GM19324 (cell line): ENCODE measurements around the gene ATP6V1E1.

Experiments used
- ATAC-seq: cut with Tn5 transposase; IDR thresholded peaks from one replicate; pipeline ENCODE4 v1.9.1; 2021; ENCODE audit warnings: mild to moderate bottlenecking, moderate library complexity; ENCODE audit not compliant: unreplicated experiment, low FRiP score

ATP6V1E1 gene

DNA sequence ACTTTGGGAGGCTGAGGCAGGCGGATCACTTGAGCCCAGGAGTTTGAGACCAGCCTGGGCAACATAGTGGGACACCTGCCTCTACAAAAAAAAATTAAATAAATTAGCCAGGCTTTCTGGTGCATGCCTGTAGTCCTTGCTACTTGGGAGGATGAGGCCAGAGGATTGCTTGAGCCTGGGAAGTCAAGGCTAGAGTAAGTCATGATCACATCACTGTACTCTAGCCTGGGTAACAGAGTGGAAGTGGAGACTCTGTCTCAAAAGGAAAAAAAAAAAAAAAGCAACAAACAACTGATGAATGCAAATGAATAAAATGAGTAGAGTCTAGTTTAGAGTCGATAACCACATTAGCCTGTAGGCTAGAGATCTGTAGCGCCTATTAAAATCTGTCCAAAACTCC is 6.1 kb upstream of the ATP6V1E1 start:
- ATAC-seq, result no peak

GRCh38 chr22:17633998-17634323 is 5.4 kb upstream of the ATP6V1E1 start:
- ATAC-seq, result no peak

DNA sequence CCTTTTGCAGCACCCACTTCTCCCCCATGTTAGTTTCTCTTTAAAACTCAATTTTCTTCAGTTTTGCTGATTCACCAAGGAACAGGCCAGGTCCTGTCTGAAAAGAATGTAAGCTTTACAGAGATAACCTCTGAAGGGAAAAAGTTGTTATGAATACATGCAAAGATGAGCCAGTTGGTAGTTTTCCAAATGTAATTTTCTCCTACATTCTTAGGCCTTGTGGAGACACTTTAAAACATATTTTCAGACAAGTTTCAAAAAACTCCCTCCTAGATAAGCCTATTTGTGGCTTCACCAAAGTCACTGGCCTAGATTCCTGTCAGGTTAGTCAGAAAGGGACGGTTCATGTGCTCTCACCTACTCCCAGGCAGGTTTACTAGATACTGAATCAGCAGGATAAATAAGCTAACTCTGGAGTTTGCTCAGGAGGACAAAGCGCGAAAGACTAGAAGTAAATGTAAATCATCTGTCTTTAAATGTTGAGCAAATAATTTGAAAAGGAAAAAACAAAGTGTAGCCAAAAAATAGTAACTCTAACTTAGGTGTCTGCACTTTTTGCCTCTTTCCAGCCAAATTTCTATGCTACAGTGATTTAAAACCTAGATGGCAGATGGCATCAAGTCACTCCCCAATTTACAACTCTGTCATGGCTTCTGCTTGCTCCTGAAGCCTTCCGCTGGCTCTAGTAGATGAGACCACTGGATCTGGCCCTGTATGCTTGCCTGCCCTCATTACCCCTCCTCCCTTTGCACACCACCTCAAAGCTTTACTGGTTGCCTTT is 4.9 kb upstream of the ATP6V1E1 start:
- no peak for ATAC-seq

DNA sequence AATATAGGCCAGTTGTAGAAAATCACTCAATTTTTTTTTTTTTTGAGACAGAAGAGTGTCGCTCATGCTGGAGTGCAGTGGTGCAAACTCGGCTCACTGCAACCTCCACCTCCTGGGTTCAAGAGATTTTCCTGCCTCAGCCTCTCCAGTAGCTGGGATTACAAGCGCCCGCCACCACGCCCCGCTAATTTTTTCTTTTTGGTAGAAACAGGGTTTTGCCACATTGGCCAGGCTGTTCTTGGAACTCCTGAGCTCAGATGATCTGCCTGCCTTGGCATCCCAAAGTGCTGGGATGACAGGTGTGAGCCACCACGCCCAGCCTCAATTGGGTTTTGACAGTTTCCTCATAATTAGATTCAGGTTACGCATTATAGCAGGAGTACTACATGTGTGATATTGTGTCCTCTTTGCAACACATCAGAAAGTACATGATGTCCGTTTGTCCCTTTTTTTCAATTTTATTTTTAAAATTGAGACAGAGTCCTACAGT is 2.6 kb upstream of the ATP6V1E1 start:
- no peak for ATAC-seq

- no peak for ATAC-seq
These were observed 1.1 kb upstream of the ATP6V1E1 start for GRCh38 chr22:17629641-17630040.

GRCh38 chr22:17629173-17629489 is 582 bp upstream of the ATP6V1E1 start:
- no peak for ATAC-seq

GRCh38 chr22:17627961-17628405 is 566 bp downstream of the ATP6V1E1 start:
- ATAC-seq, result no peak

- ATAC-seq, result no peak
These were observed 15.3 kb downstream of the ATP6V1E1 start for GRCh38 chr22:17613280-17613679.

DNA sequence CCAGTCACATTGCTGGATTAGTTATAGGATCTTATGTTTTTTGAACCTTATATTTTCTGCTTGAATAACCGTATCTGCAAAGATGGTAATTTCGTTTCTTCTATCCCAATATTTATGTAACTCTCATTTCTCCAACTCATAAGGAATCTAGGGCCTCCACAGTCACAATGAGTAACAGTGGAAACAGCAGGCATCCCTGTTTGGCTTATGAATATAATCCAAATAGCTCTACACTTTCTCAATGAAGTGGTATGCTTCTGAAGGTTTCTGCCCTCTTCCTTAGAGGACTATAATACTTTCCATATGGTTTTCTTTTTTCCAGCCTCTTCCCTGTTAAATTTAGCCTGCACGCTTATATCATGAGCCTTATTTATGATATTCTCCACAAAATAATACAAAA is 16.5 kb downstream of the ATP6V1E1 start:
- no peak for ATAC-seq

DNA sequence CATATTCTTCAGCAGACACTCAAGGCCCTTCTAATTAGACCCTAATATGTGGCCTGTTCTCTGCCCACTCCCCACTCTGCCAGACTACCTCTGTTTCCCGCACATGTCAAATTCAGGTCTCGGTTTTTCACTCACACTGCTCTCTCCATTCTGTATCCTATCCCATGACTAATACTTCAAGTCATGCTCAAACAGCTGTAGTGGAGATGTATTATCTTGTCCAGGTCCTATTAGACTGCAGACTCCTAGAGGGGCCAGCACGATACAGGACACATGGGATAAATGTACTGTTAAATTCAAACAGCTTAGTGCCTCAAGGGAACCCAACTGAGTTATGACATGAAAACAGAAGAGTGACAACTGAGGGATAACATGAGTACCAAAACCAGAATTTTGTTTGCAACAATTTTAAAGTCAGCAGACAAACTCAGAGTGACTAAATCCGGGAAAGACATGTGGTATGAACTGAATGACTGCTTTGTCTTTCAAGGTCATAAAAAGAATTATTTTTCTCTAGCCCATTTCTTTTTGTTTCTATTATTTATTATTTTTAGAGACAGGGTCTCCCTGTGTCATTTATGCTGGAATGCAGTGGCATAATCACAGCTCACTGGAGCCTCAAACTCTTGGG is 20.5 kb downstream of the ATP6V1E1 start:
- ATAC-seq, result no peak

- ATAC-seq, result no peak
These were observed 22.1 kb downstream of the ATP6V1E1 start for GRCh38 chr22:17606496-17606895.

DNA sequence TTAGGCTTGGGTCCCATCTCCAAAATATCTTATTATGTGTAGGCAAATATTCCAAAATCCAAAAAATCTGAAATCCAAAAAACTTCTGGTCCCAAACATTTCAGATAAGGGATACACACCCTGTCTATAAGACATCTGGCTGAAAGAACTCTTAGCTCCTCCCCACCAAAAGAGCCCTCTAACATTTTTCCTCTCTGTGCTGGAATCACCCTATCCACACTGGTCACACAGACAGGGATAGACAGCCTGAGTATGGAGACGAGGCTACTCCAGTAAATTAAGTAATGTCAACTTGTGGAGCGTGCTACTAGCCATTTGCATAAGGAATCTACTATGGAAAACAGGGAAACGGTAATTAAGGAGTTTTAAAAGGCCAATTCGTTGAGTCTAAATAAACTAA is 24.9 kb downstream of the ATP6V1E1 start:
- no peak for ATAC-seq

DNA sequence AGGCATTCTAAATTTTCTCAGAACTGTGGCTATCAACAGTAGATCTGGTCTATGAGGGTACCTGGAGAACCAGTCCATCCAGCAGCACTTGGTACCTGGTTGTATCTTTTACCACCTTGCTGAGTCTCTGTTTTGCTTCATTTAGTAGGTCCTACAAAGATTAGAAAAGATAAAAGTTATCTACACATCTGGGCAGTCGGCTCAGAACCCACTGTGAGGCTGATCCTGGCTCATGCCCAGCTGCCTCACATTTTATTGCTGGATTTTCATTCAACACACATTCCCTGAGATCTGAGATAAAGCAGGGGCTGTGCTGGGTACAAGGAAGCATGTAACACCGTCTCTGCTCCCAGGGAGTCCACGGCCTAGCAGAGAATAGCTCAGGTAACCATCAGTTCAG is 27.5 kb downstream of the ATP6V1E1 start:
- ATAC-seq, result no peak

DNA sequence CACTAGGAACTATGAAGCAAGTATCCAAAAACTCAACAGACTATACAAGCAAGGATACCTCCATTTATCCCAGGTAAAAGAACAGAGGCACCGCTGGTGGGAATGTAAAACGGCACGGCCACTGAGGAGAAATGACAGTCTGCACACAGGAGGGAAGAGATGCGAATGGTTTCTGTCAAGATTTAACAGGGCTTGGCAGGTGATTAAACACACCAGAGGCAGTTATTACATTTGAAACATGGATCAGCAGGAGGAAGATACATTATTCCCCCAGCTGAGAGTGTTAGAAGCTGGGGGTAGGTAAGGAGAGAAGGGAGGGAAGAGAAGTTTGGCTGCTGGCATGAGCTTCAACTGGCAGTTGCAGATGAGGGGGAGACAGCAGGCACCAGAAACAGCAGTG is 30.2 kb downstream of the ATP6V1E1 start:
- no peak for ATAC-seq

- no peak for ATAC-seq
These were observed 31.3 kb downstream of the ATP6V1E1 start for GRCh38 chr22:17597217-17597616.

- no peak for ATAC-seq
These were observed 32.3 kb downstream of the ATP6V1E1 start for GRCh38 chr22:17596226-17596625.

DNA sequence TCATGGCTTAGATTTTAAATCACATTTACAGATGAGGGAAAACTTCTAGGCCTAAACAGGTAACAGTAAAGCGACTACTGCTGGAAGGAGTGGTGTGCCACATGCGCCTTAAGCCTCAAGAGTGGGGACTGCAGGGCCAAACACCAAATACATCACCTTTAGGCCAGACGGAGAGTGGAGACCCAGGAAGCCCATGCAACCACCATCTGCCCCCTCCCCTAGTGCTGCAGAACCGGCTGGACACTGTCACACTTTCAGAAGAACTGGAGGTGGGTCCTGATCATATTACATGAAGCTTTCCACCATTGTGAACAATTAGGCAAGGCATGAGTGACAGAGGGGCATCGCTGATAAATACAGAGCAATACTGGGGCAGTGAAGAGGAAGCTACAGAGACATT is 36.3 kb downstream of the ATP6V1E1 start:
- ATAC-seq, result no peak

DNA sequence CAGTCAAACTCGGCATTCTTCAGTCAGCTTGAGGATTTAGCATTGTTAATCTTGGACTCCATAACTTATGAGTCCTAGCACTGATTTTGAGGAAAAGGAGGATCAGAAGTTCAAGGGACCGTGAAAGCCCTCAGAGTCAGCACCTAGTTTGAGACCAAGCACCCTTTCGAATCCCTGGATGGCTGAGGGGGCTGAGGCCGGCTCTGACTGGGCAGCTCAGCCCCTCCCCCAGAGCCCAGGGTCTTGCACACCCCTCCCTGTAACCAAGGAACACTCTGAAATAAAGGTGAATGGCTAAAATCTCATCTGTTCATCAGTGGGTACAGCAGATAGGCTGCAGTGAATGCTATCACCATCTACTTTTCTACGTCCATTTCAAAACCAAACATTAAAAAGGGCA is 38.0 kb downstream of the ATP6V1E1 start:
- ATAC-seq, result no peak

DNA sequence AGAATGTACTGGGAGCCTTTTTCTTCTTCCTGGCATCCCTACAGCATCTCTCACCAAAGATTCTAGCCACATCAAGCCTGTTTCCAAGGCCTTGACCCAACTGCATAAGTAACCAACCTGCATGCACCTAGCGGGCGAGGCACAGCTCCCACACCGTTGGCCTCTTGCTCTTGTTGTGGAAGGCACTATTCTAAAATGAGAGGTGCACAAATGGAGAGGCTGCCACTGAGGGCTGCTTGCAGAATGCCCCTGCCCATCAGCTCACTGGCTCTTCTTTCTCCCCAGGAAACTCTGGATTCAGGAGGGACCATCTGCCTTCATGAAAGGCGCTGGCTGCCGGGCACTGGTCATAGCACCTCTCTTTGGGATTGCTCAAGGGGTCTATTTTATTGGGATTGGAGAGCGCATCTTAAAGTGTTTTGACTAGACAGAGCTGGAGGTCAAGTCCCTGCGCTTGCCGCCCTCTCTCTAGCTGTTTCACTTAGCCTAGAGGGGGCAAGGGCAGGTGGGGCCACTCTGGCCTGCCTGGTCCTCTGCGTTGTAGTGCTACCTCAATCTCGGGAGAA is 38.7 kb downstream of the ATP6V1E1 start:
- ATAC-seq, result no peak

DNA sequence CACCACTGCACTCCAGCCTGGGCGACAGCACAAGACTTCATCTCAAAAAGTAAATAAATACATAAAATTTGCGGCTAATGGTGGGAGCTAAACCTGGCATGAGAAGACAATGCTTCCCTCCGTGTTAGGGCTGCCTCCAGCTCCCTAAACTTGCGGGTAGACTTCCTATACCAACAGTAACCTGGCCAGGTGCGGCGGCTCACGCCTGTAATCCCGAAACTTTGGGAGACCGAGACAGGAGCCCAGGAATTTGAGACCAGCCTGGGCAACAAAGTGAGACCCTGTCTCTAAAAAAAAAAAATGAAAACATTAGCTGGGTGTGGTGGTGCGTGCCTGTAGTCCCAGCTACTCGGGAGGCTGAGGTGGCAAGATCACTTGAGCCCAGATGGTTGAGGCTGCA is 39.9 kb downstream of the ATP6V1E1 start:
- no peak for ATAC-seq

DNA sequence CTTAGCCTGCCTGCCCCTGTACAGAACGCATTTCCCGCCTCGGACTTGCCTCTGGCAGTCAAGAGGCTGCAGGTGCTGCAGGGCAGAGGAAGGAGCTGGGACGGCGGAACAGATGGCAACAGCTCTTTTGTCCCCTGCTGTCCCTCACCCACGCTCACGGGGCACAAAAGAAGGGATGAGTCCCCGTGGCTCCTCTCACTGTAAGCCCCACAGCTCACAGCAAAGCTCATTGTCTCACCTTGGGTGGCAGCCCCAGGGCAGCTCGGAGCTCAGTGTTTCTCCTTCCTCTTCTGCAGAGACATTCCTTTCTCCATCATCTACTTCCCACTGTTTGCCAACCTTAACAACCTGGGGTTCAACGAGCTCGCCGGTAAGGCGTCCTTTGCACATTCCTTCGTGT is 40.9 kb downstream of the ATP6V1E1 start:
- no peak for ATAC-seq

DNA sequence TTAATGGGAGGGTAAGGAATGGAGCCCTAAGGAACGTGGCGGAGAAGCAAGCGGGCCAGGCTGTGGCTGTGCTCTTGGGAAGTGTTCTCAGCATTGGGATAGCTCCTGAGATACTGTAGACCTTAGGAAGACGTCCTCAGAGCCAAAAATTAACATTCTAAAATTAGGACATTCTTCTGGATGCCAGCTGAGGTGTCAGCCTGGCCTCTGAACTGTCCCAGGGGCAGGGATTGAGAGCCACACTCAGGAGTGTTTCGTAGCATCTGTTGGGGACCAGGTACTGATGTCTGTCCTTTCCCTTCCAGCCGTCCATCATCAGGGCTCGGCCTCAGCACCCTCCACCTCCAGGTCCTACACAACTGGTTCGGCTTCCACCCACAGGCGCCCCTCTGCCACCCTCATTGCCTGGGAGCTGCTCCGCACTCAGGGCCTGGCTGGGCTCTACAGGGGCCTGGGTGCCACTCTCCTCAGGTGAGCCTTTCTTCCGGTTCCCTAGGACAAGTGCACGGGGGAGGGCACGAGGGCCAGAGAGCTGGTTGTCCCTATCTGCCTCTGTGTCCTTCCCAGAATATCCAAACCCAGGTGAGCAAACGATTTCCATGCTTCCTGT is 41.6 kb downstream of the ATP6V1E1 start:
- ATAC-seq, result no peak
